Panc1 (cell line): ENCODE results near the gene FBN1. TPM values are rescaled to one million over a fixed set of nuclear protein-coding genes. Genes with fewer than 3 reads are reported as not detected.

Source experiments
- ATAC-seq: fragments of 200-7000 bp; cut with Tn5 transposase; 2 replicates; pipeline ENCODE4 v1.9.1; 2020; ENCODE audit warnings: mild to moderate bottlenecking, moderate library complexity
- BruUV-seq: library from RNA; stranded (reverse); fragments of 400-500 nt; replicated peaks from 2 replicates; lab custom pipeline; 2021; lab: Mats Ljungman, UMichigan
- CTCF ChIA-PET: fragments of 300-600 bp; sonication (Branson Sonifier 250); formaldehyde crosslinking; loops from one replicate; lab custom pipeline; 2022; ENCODE audit warnings: antibody characterized with exemption; lab: Charles Lee
- POLR2A ChIA-PET: fragments of 300-600 bp; sonication (Branson Sonifier 250); formaldehyde crosslinking; loops from one replicate; lab custom pipeline; 2022; ENCODE audit warnings: antibody characterized with exemption; lab: Charles Lee
- DNase-seq: peaks from one replicate; pipeline ENCODE4 v3.0.0-alpha.2; 2010; ENCODE audit warnings: low read depth, low spot score
- H3K27ac ChIP-seq: 2 replicates; pipeline ENCODE4 v1.5.1; 2011; ENCODE audit warnings: mild to moderate bottlenecking, low read length, inconsistent platforms
- H3K27me3 ChIP-seq: fragments of 200-500 bp; sonication (Bioruptor generic); 2 replicates; pipeline ENCODE4 v1.6.0; 2014; ENCODE audit warnings: low read length, inconsistent platforms; ENCODE audit not compliant: control insufficient read depth, insufficient read depth
- H3K36me3 ChIP-seq: fragments of 200-500 bp; sonication (Bioruptor generic); 2 replicates; pipeline ENCODE4 v1.5.1; 2014; ENCODE audit warnings: inconsistent platforms, mild to moderate bottlenecking, low read length, moderate library complexity; ENCODE audit not compliant: control insufficient read depth, insufficient read depth
- H3K4me1 ChIP-seq: 2 replicates; pipeline ENCODE4 v1.5.1; 2011; ENCODE audit warnings: inconsistent platforms, mild to moderate bottlenecking, low read length, moderate library complexity; ENCODE audit not compliant: control insufficient read depth, insufficient read depth
- H3K4me3 ChIP-seq, 2 experiments: 2 replicates each; pipeline ENCODE4 v1.5.1; 2011 to 2012; ENCODE audit warnings: low read depth in 2 of 2, low read length in 2 of 2, mild to moderate bottlenecking in 2 of 2, inconsistent platforms in 1 of 2, moderate library complexity in 1 of 2
- H3K9me3 ChIP-seq: fragments of 200-500 bp; sonication (Bioruptor generic); 2 replicates; pipeline ENCODE4 v1.5.1; 2014; ENCODE audit warnings: low read depth, mild to moderate bottlenecking, inconsistent platforms, low read length, moderate library complexity; ENCODE audit not compliant: control insufficient read depth, insufficient read depth
- CTCF ChIP-seq: fragments of 450-650 bp; IDR thresholded peaks from 2 replicates; pipeline ENCODE4 v1.5.1; 2017; ENCODE audit warnings: mild to moderate bottlenecking
- POLR2AphosphoS5 ChIP-seq: IDR thresholded peaks from 2 replicates; pipeline ENCODE4 v1.6.1; 2012; ENCODE audit warnings: mild to moderate bottlenecking, low read depth, low read length, moderate library complexity
- REST ChIP-seq, 2 experiments: IDR thresholded peaks; 2 replicates each; pipeline ENCODE4 v1.6.1; 2011 to 2012; ENCODE audit warnings: low read depth in 2 of 2, control low read depth in 1 of 2, low read length in 1 of 2, mild to moderate bottlenecking in 1 of 2, moderate library complexity in 1 of 2; ENCODE audit not compliant: insufficient read depth in 1 of 2
- SIN3A ChIP-seq: IDR thresholded peaks from 2 replicates; pipeline ENCODE4 v1.6.1; 2012; ENCODE audit warnings: low read depth, mild to moderate bottlenecking, low read length, moderate library complexity, borderline replicate concordance; ENCODE audit not compliant: insufficient read depth
- TCF7L2 ChIP-seq: IDR thresholded peaks from 2 replicates; pipeline ENCODE4 v1.6.1; 2011; ENCODE audit warnings: mild to moderate bottlenecking, low read depth, low read length, inconsistent platforms
- in situ Hi-C: cut with HindIII; loops from 2 replicates; pipeline ENCODE4 v1.10.0; 2016; ENCODE audit warnings: low sequenced_read_pairs, low pct_unique_long_range_greater_than_20kb
- intact Hi-C: fragments of 100-400 bp; cut with micrococcal nuclease; formaldehyde crosslinking; loops from one replicate; pipeline ENCODE4 v1.10.0; 2022; ENCODE audit not compliant: unreplicated experiment
- total RNA-seq: library from RNA; stranded (reverse); gene quantifications from one replicate; pipeline ENCODE4 v1.2.1, GENCODE V29; 2021; ENCODE audit not compliant: unreplicated experiment

Gene FBN1
- total RNA-seq, 1 experiment from 2014 or later = 0.46 TPM

- no TSS peak for BruUV-seq
- ATAC-seq (no peak), DNase-seq (no peak)
- CTCF ChIA-PET = no interaction called here
- no peaks in the 10 kb centered on the region for H3K36me3 ChIP-seq
- intact Hi-C loops = no loop called here
- no peaks in the 10 kb centered on the region for H3K9me3 ChIP-seq
- no peak overlapping the region for H3K4me3 ChIP-seq
- TF ChIP-seq CTCF = no peak
- no peak for TF ChIP-seq POLR2AphosphoS5
- no peak for TF ChIP-seq TCF7L2
- TF ChIP-seq REST (IDR thresholded peaks at IDR 0.05; ENCODE audit: insufficient read depth in 1 of 2, low read depth in 2 of 2, low read length in 1 of 2) = no peak
- TF ChIP-seq SIN3A = no peak
- POLR2A ChIA-PET = no interaction called here
- in situ Hi-C loops = no loop called here
- no peak overlapping the region for H3K27ac ChIP-seq
- H3K27me3 ChIP-seq = no peaks in the 10 kb centered on the region
- H3K4me1 ChIP-seq = no peaks in the 10 kb centered on the region
Measured at GRCh38 chr15:48604567-48604966, 40.9 kb downstream of the FBN1 start.

GRCh38 chr15:48603922-48604321 is 41.6 kb downstream of the FBN1 start:
- ATAC-seq (no peak), DNase-seq (no peak)
- no TSS peak for BruUV-seq
- H3K27me3 ChIP-seq = no peaks in the 10 kb centered on the region
- no peaks in the 10 kb centered on the region for H3K36me3 ChIP-seq
- no peaks in the 10 kb centered on the region for H3K4me1 ChIP-seq
- intact Hi-C loops (no loop called here), in situ Hi-C loops (no loop called here)
- POLR2A ChIA-PET = no interaction called here
- H3K9me3 ChIP-seq = no peaks in the 10 kb centered on the region
- no peak overlapping the region for H3K4me3 ChIP-seq
- CTCF ChIA-PET = no interaction called here
- no peak overlapping the region for H3K27ac ChIP-seq
- TF ChIP-seq SIN3A (no peak), REST (IDR thresholded peaks at IDR 0.05; ENCODE audit: insufficient read depth in 1 of 2, low read depth in 2 of 2, low read length in 1 of 2) (no peak)
